ENCODE results near the gene BCL6.

Gene BCL6

DNA sequence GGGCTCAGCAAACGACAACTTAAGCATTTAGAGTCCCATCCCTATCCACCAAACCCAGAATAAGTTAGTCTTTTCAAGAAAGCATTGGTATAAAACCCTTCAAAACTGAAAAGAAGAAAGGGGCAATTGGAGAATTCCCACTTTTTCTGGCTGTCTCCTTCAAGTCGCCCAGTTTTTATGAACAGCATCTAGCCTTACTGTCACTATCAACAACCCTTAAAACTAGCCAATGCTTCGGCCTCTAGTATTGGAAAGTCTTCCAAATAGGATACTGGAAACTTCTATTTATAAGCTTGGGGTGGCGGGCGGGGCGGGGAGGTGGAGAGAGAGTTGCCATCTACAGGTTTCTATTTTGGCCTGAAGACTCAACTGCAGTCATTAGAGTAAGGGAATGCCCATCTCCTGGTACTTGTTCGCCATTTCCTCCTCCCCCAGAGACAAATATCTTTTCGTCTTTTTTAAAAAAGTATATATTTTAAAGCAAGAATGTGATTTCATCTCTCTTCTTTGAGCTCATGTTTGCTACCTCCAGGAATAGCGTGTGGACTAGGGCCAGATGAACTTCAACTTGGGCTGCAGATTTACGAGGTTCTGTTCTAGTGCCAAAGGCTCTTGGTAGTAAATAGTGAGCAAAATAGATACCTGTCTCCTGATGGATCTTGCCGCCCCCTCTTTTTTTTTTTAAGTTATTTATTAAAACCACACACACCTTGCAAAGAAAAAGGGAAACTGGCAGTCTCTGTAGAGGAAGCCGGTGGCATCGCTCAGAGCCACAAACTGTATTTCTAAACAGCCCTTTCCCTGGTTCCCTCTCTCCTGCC is 2.7 kb downstream of the BCL6 start:
- Histone ChIP-seq H3K27me3 (ENCODE audit: control insufficient read depth, insufficient read depth, low read length) (peaks cover 47% of the 10 kb centered on the region), H3K4me3 (ENCODE audit: low read length) (peak overlapping the region; percentile 62), H3K9ac (ENCODE audit: low read length) (no peak overlapping the region), H3K9me3 (ENCODE audit: control insufficient read depth, low read depth, low read length) (no peaks in the 10 kb centered on the region), H3K4me1 (ENCODE audit: control insufficient read depth, low read depth, low read length) (peaks cover 29% of the 10 kb centered on the region), H3K27ac (ENCODE audit: low read length) (no peak overlapping the region), H3K36me3 (ENCODE audit: control insufficient read depth, low read depth, low read length) (no peaks in the 10 kb centered on the region)

DNA sequence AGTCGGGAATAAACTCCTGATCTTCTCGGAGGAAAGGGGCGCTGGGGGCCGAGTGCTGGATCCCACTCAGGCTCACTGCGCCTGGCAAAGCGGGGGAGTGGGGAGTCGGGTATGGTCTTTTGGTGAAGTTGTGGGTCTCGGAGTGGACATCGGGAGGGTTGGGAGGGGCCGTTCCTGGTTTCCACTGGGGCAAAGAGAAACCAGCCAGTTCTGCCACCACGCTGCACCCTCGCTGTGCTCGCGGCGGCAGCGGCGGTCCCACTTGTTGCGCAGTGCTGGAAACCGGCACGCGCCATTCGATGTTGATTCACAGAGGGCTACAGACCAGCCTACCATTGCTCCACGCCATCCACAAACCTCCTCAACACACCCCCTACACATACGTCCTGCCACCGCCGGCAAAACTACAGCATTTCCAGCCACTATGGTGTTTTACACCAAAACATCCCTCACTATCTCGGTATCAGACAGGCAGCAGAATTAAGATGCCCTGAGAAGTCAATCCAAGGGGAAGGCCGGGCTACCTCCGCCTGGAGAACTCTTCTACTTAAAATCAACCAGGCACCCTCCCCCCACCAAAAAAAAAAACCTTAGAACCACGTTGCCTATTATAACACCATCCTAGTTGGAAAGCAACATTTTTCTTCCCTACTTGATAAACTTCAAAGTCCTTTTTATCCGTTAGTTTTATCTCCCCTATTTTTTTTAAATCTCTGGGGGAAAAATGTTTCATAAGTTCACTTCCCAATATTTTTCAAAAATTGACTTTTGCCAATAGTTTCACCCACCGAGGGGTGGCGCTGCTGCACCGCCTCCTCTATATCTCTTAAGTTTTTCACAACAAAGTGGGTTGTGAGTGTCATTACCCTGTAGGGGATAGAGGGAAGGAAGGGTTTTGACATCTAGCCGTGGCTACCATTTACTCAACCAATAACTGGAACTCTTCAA is 3.6 kb downstream of the BCL6 start:
- peak overlapping the region; percentile 69 for H3K4me3 ChIP-seq (ENCODE audit: low read length)
- H3K27me3 ChIP-seq (ENCODE audit: control insufficient read depth, insufficient read depth, low read length), result peaks cover 56% of the 10 kb centered on the region

DNA sequence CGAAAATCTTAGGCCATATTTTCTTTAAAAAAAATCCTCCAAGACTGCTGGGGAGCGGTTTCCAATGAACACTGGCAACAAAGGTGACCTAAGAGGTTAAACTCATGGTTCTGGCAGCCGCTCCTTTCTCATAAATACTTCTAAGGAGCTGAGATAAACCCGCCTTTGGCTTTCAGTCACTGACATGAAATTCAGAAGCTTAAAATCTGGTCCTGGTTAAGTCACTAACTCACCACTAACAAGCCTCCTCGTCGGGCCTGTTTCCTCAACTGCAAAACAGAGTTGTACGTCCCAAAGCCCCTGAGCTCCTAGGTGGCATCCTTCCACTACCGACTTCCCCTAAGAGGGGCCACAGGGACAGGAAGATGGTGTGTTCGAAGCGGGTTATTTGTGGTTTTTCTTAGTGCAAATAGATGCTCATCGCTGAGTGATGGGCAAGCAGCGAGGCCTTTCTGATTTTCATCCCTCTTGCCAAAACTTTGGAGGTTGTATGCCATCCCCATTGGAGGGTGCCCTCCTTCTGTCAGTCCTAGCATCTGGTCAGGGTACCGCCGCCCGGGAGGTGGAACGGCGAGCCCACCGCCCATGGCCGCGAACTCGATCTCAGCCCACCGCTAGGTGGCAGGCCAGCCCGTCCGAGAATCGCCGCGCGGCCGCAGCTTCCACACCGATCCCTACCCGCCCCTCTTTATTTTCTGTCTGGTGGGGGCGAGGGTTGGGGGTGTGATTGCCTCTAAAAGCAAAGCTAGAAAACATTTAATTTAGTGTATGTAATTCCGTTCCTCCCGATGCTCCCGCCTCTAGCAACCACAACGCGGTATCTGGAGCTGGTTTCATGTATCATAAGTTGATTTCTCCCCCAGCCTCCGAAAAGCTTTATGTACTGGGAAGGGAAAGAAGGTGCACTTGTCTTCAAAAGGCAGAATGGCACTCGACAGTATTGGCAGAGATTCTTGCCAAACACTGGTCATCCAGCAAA is 4.6 kb downstream of the BCL6 start:
- H3K4me1 ChIP-seq (ENCODE audit: control insufficient read depth, low read depth, low read length), result peaks cover 30% of the 10 kb centered on the region
- H3K4me3 ChIP-seq (ENCODE audit: low read length), result peak overlapping the region; percentile 69
- peak overlapping the region; percentile 55 for H3K9ac ChIP-seq (ENCODE audit: low read length)
- no peaks in the 10 kb centered on the region for H3K36me3 ChIP-seq (ENCODE audit: control insufficient read depth, low read depth, low read length)
- H3K27me3 ChIP-seq (ENCODE audit: control insufficient read depth, insufficient read depth, low read length), result peaks cover 65% of the 10 kb centered on the region
- no peaks in the 10 kb centered on the region for H3K9me3 ChIP-seq (ENCODE audit: control insufficient read depth, low read depth, low read length)
- no peak overlapping the region for H3K27ac ChIP-seq (ENCODE audit: low read length)

More for the DNA sequence above, 3.6 kb downstream of the BCL6 start:
- peak overlapping the region; percentile 8 for H3K9ac ChIP-seq (ENCODE audit: low read length)
- no peaks in the 10 kb centered on the region for H3K9me3 ChIP-seq (ENCODE audit: control insufficient read depth, low read depth, low read length)
- H3K36me3 ChIP-seq (ENCODE audit: control insufficient read depth, low read depth, low read length), result no peaks in the 10 kb centered on the region
- H3K4me1 ChIP-seq (ENCODE audit: control insufficient read depth, low read depth, low read length), result peaks cover 26% of the 10 kb centered on the region
- H3K27ac ChIP-seq (ENCODE audit: low read length), result no peak overlapping the region

DNA sequence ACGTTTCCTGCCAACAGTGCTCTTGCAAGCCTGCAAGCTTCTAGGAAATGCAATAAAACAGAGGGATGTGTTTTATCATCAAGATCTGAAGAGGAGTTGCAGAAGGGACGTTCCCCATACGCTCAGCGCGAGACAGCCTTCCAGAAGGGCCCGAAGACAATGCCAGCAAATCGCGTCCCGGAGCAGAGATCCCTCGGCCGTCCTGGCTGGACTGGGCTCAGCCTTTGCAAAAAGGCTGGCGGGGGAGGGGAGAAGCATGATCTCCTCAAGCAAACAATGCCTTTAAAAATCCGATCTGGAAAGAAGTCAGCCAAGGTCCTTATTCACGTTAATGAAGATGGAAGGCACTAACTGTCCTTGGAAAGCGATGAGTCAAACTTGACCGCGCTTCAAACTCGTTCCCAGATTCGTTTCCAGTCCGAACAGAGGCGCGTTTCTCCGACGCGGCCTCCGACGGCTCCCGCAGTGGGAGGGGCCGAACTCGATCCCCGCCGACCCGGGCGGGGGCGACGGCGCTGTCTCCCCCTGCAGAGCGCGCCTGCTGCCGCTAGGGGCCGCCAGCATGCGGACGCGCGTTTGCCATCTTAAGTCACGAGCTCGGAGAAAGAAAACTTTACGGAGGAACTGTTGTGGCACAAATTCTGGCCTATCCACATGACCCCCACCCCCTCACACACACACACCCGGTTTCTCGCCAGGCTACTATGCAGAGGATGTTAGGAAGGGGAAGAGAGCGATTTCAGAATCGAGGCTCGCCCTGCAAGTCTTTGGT is 5.5 kb downstream of the BCL6 start:
- Histone ChIP-seq H3K27ac (ENCODE audit: low read length) (no peak overlapping the region), H3K27me3 (ENCODE audit: control insufficient read depth, insufficient read depth, low read length) (peaks cover 71% of the 10 kb centered on the region), H3K4me1 (ENCODE audit: control insufficient read depth, low read depth, low read length) (peaks cover 30% of the 10 kb centered on the region), H3K9me3 (ENCODE audit: control insufficient read depth, low read depth, low read length) (no peaks in the 10 kb centered on the region), H3K4me3 (ENCODE audit: low read length) (peak overlapping the region; percentile 69), H3K9ac (ENCODE audit: low read length) (peak overlapping the region; percentile 55), H3K36me3 (ENCODE audit: control insufficient read depth, low read depth, low read length) (no peaks in the 10 kb centered on the region)

DNA sequence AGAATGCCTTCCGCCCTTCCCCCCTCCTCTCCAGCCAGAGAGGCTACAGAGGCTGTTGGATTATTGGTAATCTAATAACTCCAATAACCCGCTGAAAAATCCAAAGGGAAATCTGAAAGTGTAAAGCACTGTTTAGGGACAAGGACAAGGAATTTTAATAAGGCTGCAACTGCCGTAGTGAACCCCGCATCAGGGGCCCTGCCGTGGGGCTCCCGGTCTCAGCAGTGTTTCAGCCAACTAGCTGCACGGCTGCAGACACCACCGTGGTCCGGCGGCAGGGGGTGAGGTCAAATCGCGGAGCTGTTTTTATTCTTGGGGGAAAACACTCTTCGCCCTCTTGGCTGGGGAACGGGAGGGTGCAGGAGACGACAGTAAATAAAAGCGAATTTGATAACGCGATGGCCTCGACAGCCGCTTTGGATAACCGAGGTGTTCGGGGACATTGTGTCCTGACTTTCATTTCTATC is 6.1 kb downstream of the BCL6 start:
- H3K4me1 ChIP-seq (ENCODE audit: control insufficient read depth, low read depth, low read length), result peaks cover 30% of the 10 kb centered on the region
- H3K27ac ChIP-seq (ENCODE audit: low read length), result no peak overlapping the region
- peak overlapping the region; percentile 69 for H3K4me3 ChIP-seq (ENCODE audit: low read length)
- peaks cover 71% of the 10 kb centered on the region for H3K27me3 ChIP-seq (ENCODE audit: control insufficient read depth, insufficient read depth, low read length)
- no peaks in the 10 kb centered on the region for H3K36me3 ChIP-seq (ENCODE audit: control insufficient read depth, low read depth, low read length)
- peak overlapping the region; percentile 55 for H3K9ac ChIP-seq (ENCODE audit: low read length)
- no peaks in the 10 kb centered on the region for H3K9me3 ChIP-seq (ENCODE audit: control insufficient read depth, low read depth, low read length)

DNA sequence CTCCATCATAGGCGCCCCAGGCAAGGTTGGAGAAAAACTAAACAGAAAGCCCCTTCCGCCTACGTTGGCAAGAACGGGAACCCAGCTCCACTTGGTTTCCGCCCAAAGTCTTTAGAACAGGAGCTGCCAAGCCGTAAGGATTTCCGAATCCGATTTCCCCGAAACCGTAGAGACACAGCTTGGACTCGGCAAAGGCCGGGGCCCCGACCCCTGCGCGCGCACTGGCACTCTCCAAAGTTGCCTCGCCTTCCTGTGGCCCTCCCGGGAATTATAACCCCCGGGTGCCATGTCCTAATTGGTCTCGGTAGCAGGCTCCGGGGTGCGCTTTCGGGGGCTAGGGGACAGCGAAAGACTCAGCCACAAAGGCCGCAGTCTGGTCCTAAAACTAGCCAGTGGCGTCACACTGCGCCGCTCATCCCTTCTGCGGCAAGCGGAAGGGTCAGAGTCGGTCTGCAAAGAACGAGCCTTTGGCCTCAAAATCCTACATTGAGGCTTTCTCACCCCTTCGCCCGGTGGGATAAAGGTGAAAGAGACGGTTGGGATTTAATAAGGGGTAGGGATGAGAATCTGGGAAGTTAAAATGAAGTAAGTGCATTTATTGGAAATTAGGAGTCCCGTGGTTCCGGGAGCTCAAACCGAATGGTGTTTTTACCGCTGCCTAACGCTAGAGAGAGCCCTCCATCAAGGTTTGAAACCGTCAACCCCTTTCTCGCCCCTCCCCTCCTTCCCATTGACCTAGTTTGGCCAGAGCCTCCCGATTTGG is 6.8 kb downstream of the BCL6 start:
- H3K4me1 ChIP-seq (ENCODE audit: control insufficient read depth, low read depth, low read length), result peaks cover 30% of the 10 kb centered on the region
- H3K36me3 ChIP-seq (ENCODE audit: control insufficient read depth, low read depth, low read length), result no peaks in the 10 kb centered on the region
- H3K27me3 ChIP-seq (ENCODE audit: control insufficient read depth, insufficient read depth, low read length), result peaks cover 66% of the 10 kb centered on the region
- peak overlapping the region; percentile 69 for H3K4me3 ChIP-seq (ENCODE audit: low read length)
- peak overlapping the region; percentile 71 for H3K9ac ChIP-seq (ENCODE audit: low read length)
- no peak overlapping the region for H3K27ac ChIP-seq (ENCODE audit: low read length)
- H3K9me3 ChIP-seq (ENCODE audit: control insufficient read depth, low read depth, low read length), result no peaks in the 10 kb centered on the region

DNA sequence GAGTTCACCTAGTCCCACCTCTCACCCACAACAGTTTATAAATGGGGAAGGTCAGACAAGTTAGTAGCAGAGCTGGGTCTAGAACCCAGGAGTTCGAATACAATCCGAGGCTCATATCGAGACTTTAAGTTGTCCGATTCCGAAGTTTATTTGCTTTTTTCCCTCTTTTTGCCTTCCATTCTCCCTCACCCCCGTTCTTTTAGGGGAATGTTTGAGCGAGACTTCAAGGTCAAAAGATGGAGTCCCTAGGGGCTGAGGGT is 7.3 kb downstream of the BCL6 start:
- no peak overlapping the region for H3K27ac ChIP-seq (ENCODE audit: low read length)
- H3K9me3 ChIP-seq (ENCODE audit: control insufficient read depth, low read depth, low read length), result no peaks in the 10 kb centered on the region

DNA sequence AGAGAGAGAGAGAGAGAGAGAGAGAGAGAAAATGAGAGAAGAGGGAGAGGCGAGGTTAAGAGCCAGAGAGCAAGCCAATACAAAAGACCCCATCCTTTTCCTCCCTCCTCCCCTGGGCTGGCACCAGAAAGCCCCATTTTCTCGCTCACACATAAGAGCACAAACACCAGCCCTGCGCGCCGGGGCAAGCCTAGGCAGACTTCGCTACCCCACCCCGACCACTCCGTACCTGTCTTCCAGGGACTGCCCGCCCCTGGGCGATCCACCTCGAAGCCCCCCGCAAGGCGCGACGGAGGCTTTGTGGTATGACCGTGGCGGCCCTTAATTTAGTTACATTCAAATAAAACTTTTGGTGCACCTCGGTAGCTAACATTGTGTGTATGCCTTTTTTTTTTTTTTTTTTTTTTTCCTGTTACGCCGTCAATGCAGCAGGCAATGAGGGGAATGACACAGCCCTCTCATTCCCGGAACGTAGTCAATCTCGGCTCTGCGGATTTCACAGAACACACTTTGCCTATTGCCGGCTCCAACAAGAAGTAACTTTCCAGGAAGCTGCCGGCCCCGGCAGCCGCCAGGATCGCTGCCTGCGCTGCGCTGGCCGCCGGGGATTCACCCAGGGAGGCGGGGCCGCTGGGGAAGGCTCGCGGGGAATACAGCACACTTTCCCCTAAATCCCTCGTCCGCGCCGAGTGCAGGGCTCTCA is 7.7 kb downstream of the BCL6 start:
- H3K9ac ChIP-seq (ENCODE audit: low read length), result peak overlapping the region; percentile 71
- peak overlapping the region; percentile 69 for H3K4me3 ChIP-seq (ENCODE audit: low read length)
- H3K27ac ChIP-seq (ENCODE audit: low read length), result no peak overlapping the region
- H3K4me1 ChIP-seq (ENCODE audit: control insufficient read depth, low read depth, low read length), result peaks cover 30% of the 10 kb centered on the region
- no peaks in the 10 kb centered on the region for H3K36me3 ChIP-seq (ENCODE audit: control insufficient read depth, low read depth, low read length)
- H3K27me3 ChIP-seq (ENCODE audit: control insufficient read depth, insufficient read depth, low read length), result peaks cover 56% of the 10 kb centered on the region
- H3K9me3 ChIP-seq (ENCODE audit: control insufficient read depth, low read depth, low read length), result no peaks in the 10 kb centered on the region

More for the DNA sequence above, 7.3 kb downstream of the BCL6 start:
- Histone ChIP-seq H3K36me3 (ENCODE audit: control insufficient read depth, low read depth, low read length) (no peaks in the 10 kb centered on the region), H3K4me1 (ENCODE audit: control insufficient read depth, low read depth, low read length) (peaks cover 30% of the 10 kb centered on the region), H3K27me3 (ENCODE audit: control insufficient read depth, insufficient read depth, low read length) (peaks cover 60% of the 10 kb centered on the region), H3K9ac (ENCODE audit: low read length) (peak overlapping the region; percentile 71), H3K4me3 (ENCODE audit: low read length) (peak overlapping the region; percentile 69)

DNA sequence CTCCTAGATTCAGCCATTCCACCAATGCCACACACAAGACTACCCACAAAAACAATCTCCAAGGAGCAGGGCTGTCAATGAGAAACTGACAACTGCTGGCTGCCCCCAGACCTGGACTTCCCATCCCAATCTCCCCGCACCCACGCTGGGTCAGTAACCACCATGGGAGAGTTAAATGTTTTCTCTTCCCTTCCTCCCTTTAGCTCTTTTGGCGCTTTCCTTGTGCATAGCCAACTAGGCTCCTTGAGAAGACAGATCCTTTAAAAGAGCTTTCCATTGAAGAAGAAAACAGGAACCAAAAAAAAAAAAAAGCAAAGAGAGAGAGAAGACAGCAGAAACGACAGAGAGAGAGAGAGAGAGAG is 8.3 kb downstream of the BCL6 start:
- H3K9me3 ChIP-seq (ENCODE audit: control insufficient read depth, low read depth, low read length), result no peaks in the 10 kb centered on the region
- peaks cover 25% of the 10 kb centered on the region for H3K4me1 ChIP-seq (ENCODE audit: control insufficient read depth, low read depth, low read length)
- H3K36me3 ChIP-seq (ENCODE audit: control insufficient read depth, low read depth, low read length), result no peaks in the 10 kb centered on the region
- peaks cover 50% of the 10 kb centered on the region for H3K27me3 ChIP-seq (ENCODE audit: control insufficient read depth, insufficient read depth, low read length)
- H3K4me3 ChIP-seq (ENCODE audit: low read length), result peak overlapping the region; percentile 69
- peak overlapping the region; percentile 71 for H3K9ac ChIP-seq (ENCODE audit: low read length)
- H3K27ac ChIP-seq (ENCODE audit: low read length), result no peak overlapping the region

All from iPS-18a (cell line).